ENCODE measurements around the gene FAM53B.

Gene FAM53B

GRCh38 chr10:124603376-124604213 is 140.6 kb downstream of the FAM53B start:
- in situ Hi-C loops (cut with MboI; ENCODE audit: low sequenced_read_pairs), result no loop called here

- in situ Hi-C loops (cut with MboI; ENCODE audit: low sequenced_read_pairs), result no loop called here
Measured at GRCh38 chr10:124602646-124603365, 141.4 kb downstream of the FAM53B start.

DNA sequence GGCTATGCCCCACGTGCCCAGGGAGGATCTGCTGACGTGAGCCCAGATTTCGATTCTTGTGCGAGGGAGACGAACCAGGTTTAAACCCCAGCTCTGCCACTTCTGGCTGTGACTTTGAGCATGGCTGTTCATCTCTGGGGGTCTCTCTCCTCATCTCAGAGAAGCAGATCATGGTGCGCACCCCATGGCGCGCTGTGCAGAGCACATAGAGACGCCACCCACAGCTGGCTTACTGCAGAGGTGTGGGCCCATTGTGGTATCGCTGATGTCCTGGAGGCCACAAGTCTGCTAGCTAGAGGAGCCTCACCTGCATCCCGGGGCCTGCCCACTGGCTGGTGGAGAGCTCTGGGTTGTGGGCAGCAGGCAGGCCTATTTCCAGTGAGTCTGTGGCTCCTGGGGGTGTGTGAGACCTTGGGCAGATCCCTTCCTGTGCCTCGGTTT is 142.0 kb downstream of the FAM53B start:
- in situ Hi-C loops (cut with MboI; ENCODE audit: low sequenced_read_pairs), result no loop called here

DNA sequence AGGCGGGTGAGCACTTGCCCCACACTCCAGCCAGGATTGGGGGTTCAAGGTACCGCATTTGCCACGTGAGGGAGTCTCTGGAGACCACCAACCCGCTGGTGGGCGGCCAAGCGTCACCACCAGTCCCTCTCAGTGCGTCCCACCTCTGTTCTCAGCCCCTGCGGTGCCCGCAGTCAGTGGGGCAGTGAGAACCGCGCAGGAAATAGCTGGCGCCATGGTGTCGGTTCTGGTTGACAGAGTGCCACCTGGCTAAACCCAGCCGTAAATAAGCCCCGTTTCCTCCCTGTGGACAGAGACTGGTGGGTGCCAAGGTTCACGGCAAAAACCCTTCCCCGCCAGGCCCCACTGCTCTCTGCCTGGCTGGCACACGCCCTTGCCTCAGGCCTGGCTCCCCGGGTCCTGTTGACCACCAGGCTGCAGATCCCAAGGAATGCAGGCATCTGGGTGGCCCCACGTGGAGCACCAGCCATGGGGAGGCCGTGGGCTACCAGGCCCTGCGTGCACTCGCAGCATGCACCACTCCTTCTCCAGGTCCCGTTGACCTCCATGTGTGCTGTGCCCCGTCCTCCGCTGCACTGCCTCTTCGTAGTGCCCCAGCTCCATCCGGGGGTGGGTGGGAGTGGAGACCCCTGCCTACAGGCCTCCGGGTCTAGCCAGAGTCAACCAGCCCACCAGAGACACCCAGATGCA is 142.6 kb downstream of the FAM53B start:
- in situ Hi-C loops (cut with MboI; ENCODE audit: low sequenced_read_pairs), result no loop called here

- in situ Hi-C loops (cut with MboI; ENCODE audit: low sequenced_read_pairs), result no loop called here
Measured at GRCh38 chr10:124601016-124601415, 143.2 kb downstream of the FAM53B start.

DNA sequence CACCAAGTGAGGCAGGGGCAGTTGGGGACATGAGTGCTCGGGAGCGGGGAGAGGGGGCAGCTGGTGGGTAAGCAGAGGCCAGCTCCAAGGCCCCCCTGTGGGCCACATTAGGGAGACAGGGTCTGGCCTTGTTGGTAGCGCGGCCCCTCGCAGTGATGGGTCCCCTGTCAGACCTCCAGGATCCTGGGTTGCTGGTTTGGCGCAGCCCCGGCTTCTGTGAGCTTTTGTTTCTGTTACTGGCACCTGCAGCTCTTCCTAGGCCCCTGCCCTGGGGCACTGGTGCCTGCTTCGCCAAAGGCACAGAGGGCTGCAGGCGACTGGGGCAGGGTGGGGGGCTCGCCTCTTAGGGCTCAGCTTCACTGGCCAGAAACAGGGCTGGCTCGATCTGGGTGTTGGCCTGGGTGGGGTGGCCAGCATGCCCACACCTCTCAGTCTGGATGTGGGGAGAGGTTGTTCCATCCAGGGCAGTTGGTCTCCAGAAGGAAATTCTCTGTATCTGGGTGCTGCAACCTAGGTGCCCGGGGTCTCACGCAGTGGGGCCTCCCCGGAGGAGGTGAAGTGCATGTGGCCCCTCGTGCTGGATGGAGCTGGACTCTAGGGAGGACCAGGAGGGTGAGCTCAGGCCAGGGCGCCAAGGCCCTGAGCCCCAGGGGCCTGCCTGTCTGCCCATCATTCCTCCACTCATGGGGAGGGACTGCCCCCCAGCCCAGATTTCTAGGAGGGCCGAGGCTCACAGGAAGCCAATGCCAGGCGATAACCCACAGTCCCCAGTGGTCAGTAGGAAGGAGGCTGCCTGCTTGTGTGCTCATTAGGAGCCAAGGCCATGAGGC is 143.9 kb downstream of the FAM53B start:
- in situ Hi-C loops (cut with MboI; ENCODE audit: low sequenced_read_pairs), result no loop called here

DNA sequence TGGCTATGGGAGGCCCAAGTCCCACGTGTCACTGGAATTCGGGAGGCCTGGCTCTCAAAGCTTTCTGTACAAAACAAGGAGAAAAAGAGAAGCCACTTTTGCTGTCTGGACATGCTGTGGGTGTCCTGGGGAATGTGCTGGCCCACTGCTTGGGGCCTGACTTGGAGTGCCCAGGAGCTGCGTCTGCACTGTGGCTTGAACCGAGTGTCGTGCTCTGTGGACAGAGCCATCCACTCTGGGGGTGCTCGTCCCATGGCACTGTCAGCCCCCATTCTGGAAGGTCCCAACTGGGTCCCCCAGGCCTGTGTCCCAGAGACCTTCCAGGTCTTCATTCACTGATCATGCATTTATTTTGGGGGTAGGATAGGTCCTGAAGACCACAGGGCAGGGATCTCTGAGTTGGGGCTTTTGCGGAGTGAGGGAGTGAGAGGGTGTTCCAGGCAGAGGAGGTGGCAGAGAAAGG is 144.6 kb downstream of the FAM53B start:
- in situ Hi-C loops (cut with MboI; ENCODE audit: low sequenced_read_pairs), result no loop called here

GRCh38 chr10:124598773-124599587 is 145.2 kb downstream of the FAM53B start:
- in situ Hi-C loops (cut with MboI; ENCODE audit: low sequenced_read_pairs), result no loop called here

DNA sequence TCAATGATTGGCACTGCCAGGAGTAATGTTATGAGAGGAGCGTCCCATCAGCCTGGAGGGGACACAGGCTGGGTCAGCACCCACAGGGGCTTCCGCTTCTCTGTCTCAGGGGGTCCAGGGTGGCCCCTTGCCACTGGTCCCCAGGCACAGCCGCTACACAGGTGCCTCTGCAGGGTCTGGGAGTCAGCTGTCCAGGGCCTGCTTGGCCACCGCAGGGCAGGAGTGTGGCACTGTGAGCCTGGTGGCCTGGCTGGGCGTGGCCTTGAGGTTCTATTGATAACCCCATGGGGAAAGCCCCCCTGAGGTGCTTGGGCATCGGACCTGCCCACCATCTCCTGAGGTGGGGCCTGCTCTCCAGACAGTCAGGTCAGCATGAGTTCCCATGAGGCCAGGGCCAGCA is 146.0 kb downstream of the FAM53B start:
- in situ Hi-C loops (cut with MboI; ENCODE audit: low sequenced_read_pairs), result no loop called here

DNA sequence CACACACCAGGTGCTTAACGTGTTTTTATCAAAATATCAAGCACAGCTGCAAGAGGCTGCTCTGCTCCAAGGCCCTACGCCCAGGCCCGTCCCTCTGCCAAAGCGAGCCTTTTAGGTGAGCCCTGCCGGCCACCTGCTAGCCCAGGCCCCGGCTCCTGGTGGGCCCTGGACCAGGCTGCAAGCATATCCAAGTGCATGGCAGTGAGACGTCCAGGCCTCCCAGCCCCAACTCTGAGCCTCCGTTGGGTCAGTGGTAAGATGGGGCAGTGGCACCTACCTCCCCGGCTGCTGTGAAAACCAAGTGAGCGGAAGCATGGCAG is 146.4 kb downstream of the FAM53B start:
- in situ Hi-C loops (cut with MboI; ENCODE audit: low sequenced_read_pairs), result no loop called here

- in situ Hi-C loops (cut with MboI; ENCODE audit: low sequenced_read_pairs), result no loop called here
Measured at GRCh38 chr10:124596962-124597845, 147.0 kb downstream of the FAM53B start.

GRCh38 chr10:124596116-124596785 is 147.9 kb downstream of the FAM53B start:
- in situ Hi-C loops (cut with MboI; ENCODE audit: low sequenced_read_pairs), result no loop called here

GRCh38 chr10:124595143-124595883 is 148.9 kb downstream of the FAM53B start:
- in situ Hi-C loops (cut with MboI; ENCODE audit: low sequenced_read_pairs), result no loop called here

- in situ Hi-C loops (cut with MboI; ENCODE audit: low sequenced_read_pairs), result no loop called here
Measured at GRCh38 chr10:124594240-124594639, 149.9 kb downstream of the FAM53B start.

- in situ Hi-C loops (cut with MboI; ENCODE audit: low sequenced_read_pairs), result no loop called here
Measured at GRCh38 chr10:124593431-124593985, 150.7 kb downstream of the FAM53B start.

DNA sequence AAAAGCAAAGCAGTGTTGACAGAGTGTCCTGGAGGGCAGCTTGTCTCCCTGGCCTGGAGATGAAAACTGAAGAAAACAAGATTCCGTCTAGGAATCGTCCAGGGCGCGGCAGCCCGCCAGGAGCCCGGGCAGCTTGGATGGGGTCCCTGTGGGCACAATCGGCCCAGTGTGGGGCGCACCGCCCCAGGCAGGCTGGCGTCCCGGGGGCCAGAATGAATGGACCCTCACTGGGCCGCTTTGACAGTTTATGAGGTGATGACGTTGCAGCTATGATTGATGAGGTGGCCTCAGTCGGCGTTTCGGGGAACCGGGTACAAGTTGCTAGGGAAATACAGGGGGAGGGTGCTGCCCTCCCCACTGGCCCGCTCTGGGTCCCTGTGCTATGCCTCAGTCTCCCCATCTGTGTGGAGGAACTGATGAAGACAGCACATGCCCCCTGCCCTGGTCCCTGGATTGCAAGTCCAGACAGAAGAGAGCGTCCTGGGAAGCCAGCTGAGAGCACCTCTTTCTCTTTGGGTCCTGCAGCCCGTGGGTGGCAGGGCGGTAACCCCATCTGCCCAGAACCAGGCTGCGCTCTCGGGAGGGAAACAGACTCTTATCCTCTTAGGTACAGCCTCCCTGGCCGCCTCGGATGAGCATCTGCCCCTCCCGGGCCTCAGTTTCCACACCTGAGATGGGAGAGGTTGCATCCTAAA is 151.3 kb downstream of the FAM53B start:
- in situ Hi-C loops (cut with MboI; ENCODE audit: low sequenced_read_pairs), result no loop called here

GRCh38 chr10:124592101-124592500 is 152.1 kb downstream of the FAM53B start:
- in situ Hi-C loops (cut with MboI; ENCODE audit: low sequenced_read_pairs), result no loop called here

All from HL-60/S4 treated with retinoic acid at 250 ng/mL for 4 days and 3 days (cell line).